ENCODE results near the gene MAP7.
"Not testable (repeated sequence)": the region's sequence is repeated elsewhere in the genome, so short reads cannot be mapped to it uniquely, and the experiment has no call there.

Gene MAP7

GRCh38 chr6:136315594-136315993 is 234.6 kb downstream of the MAP7 start:
- in situ Hi-C loops (cut with HindIII; ENCODE audit: low sequenced_read_pairs): no loop called here

GRCh38 chr6:136312975-136313374 is 237.2 kb downstream of the MAP7 start:
- in situ Hi-C loops (cut with HindIII; ENCODE audit: low sequenced_read_pairs): no loop called here

DNA sequence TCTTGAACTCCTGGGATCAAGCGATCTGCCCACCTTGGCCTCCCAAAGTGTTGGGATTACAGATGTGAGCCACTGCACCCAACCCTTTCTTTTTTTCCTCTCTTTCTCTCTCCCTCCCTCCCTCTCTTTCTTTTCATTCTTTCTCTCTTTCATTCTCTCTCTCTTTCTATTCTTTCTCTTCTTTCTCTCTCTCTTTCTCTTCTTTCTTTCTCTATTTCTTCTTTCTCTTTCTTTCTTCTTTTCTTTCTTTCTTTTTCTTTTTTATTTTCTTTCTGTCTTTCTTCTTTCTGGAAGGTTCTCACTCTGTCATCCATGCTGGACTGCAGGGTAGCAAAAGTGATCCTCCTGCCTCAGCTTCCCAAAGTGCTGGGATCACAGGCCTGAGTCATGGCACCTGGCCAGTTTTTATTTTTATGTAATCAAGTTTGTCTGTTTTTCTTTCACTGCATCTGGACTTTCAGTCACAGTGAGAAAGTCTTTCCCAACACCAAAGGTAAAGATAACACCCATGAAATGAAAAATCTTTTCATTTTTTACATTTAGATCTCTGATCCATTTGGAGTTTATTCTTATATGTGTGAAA is 240.4 kb downstream of the MAP7 start:
- in situ Hi-C loops (cut with HindIII; ENCODE audit: low sequenced_read_pairs): no loop called here

DNA sequence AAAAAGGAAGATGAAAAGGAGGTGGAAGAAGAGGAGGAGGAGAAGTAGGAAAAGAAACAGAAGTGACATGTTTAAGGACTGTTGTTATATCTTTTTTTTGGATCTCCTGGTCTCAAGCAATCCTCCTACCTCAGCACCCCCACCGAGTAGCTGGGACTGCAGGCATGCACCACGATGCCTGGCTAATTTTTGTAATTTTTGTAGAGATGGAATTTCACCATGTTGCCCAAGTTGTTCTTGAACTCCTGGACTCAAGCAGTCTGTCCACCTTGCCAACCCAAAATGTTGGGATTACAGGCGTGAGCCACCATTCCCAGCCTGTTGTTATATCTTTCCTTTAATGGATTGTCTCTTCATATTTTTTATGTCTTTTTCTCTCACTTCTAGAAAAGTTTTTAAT is 241.1 kb downstream of the MAP7 start:
- in situ Hi-C loops (cut with HindIII; ENCODE audit: low sequenced_read_pairs): no loop called here

GRCh38 chr6:136308469-136308868 is 241.8 kb downstream of the MAP7 start:
- in situ Hi-C loops (cut with HindIII; ENCODE audit: low sequenced_read_pairs): not testable (repeated sequence)

DNA sequence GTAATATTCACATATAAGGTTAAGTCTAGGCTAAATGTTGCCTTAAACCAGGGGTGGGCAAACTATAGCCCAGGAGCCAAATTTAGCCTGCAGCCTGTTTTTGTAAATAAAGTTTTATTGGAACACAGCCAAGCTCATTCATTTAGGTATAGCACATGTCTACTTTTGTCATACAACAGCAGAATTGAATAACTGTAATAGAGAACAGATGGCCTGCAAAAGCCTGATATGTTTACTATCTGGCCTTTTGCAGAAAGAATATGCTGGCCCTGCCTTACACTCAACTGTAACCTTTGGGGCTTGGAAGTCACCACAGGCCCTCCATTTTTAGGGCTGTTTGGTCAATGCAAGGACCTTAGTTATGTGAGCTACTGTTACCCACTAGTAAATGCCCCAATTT is 242.9 kb downstream of the MAP7 start:
- in situ Hi-C loops (cut with HindIII; ENCODE audit: low sequenced_read_pairs): no loop called here

- in situ Hi-C loops (cut with HindIII; ENCODE audit: low sequenced_read_pairs): no loop called here
Observed at GRCh38 chr6:136306466-136306865, 243.8 kb downstream of the MAP7 start.

DNA sequence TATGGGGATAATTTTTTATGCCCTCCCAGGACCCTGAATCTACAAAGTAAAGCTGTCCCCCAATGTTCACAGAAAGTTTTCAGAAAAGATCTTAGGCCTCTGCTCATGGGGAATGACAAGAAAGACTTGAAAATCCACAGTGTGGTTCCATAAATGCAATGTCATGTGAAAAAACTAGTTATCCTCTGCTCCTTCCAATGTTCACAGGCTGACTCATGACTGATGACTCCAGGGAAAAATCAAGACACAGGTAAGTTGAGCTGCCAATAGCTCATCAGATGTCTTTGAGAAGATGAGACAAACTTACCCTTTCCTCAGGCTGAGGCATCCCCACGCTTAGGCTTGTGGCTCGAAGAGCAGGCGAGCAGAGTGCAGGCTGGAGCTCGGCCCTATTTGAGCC is 245.8 kb downstream of the MAP7 start:
- in situ Hi-C loops (cut with HindIII; ENCODE audit: low sequenced_read_pairs): no loop called here

DNA sequence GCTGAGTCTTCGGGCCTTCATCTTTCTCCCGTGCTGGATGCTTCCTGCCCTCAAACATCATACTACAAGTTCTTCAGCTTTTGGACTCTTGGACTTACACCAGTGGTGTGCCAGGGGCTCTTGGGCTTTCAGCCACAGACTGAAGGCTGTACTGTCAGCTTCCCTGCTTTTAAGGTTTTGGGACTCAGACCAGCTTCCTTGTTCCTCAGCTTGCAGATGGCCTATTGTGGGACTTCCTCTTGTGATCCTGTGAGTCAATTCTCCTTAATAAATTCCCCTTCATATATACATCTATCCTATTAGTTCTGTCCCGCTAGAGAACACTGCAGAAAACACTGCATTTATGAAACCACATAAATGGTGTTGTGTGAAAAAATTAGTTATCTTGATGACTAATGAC is 246.7 kb downstream of the MAP7 start:
- in situ Hi-C loops (cut with HindIII; ENCODE audit: low sequenced_read_pairs): no loop called here

DNA sequence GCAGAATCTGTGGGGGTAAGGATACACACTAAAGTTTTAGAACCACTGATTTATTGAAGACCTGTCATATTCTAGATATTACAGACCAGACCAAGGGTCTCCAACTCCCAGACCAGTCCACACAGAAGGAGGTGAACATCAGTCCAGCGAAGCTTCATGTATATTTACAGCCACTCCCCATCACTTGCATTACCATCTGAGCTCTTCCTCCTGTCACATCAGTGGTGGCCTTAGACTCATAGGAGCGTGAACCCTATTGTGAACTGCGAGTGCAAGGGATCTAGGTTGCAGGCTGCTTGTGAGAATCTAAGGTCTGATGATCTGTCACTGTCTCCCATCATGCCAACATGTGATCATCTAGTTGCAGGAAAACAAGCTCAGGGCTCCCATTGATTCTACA is 255.6 kb downstream of the MAP7 start:
- in situ Hi-C loops (cut with HindIII; ENCODE audit: low sequenced_read_pairs): no loop called here

Measured in DLD1 (cell line).